ENCODE data around the gene CRYZL1.

- TF ChIP-seq EZH2 (IDR thresholded peaks at IDR 0.05; ENCODE audit: insufficient read depth, poor library complexity, severe bottlenecking) (no peak), EZH2phosphoT487 (IDR thresholded peaks at IDR 0.05; ENCODE audit: insufficient read depth, low read depth) (no peak)
Observed at GRCh38 chr21:33650929-33651509, 9.5 kb upstream of the CRYZL1 start.
